Measurements from ENCODE around the gene FRRS1L. TPM values are rescaled to one million over a fixed set of nuclear protein-coding genes. Genes with fewer than 3 reads are reported as not detected.
A peak's percentile ranks its signal among the peaks of the same experiment; 100 is the strongest.

The FRRS1L gene
- 0.02 TPM in 1 of 2 replicates, not detected in the other for total RNA-seq (2016; rRNA removed; fragmentation: Illumina TruSeq; extraction: Trizol)
- total RNA-seq (2016; cell fraction: cytosol; rRNA removed; fragmentation: Illumina TruSeq; extraction: Trizol; ENCODE audit: low read depth): 0.61 and 0.71 TPM in 2 replicates
- total RNA-seq (2016; cell fraction: insoluble cytoplasmic fraction; rRNA removed; fragmentation: Illumina TruSeq; extraction: Trizol): 0.04 TPM in 1 of 2 replicates, not detected in the other
- total RNA-seq (2016; cell fraction: membrane; rRNA removed; fragmentation: Illumina TruSeq; extraction: Trizol): 0.07 and 0.09 TPM in 2 replicates
- not detected in 2 replicates for total RNA-seq (2016; cell fraction: nucleus; rRNA removed; fragmentation: Illumina TruSeq; extraction: Trizol)
- 0.01 and 0.03 TPM in 2 replicates for polyA plus RNA-seq (2011; rRNA removed)
- polyA plus RNA-seq (2011; cell fraction: cytosol; rRNA removed): 0.01 and 0.04 TPM in 2 replicates
- polyA plus RNA-seq (2011; cell fraction: nucleus; rRNA removed): 0.03 TPM in 1 of 2 replicates, not detected in the other
- 0.01 TPM in 2 replicates for polyA plus RNA-seq (2012)
- 0.27 and 0.28 TPM in 2 replicates for polyA plus RNA-seq (2016; cell fraction: cytosol; fragmentation: Illumina TruSeq; extraction: Trizol; ENCODE audit: low read depth)
- polyA plus RNA-seq (2016; cell fraction: insoluble cytoplasmic fraction; fragmentation: Illumina TruSeq; extraction: Trizol; ENCODE audit: low read depth): not detected in 2 replicates
- 0.03 and 0.06 TPM in 2 replicates for polyA plus RNA-seq (2016; cell fraction: membrane; fragmentation: Illumina TruSeq; extraction: Trizol; ENCODE audit: low read depth)
- polyA plus RNA-seq (2016; cell fraction: nucleus; fragmentation: Illumina TruSeq; extraction: Trizol; ENCODE audit: insufficient read depth, low read depth): not detected in 2 replicates
- polyA minus RNA-seq (2011; rRNA and poly(A)+ RNA removed; ENCODE audit: low replicate concordance): 0.04 TPM in 1 of 2 replicates, not detected in the other
- polyA minus RNA-seq (2011; cell fraction: cytosol; rRNA and poly(A)+ RNA removed): 0.09 and 0.20 TPM in 2 replicates
- 0.12 TPM in 1 of 2 replicates, not detected in the other for polyA minus RNA-seq (2011; cell fraction: nucleus; rRNA and poly(A)+ RNA removed)
- Bru-seq, nascent RNA: percentile 12 among the genes with signal in this experiment
- percentile 13 among the genes with signal in this experiment for BruChase-seq, experiment 1, labeled RNA remaining after a 6-hour chase
- BruChase-seq, experiment 2, labeled RNA remaining after a 2-hour chase: percentile 12 among the genes with signal in this experiment
- long read RNA-seq, experiment 1: 0 reads
- long read RNA-seq, experiment 2: 0 reads

GRCh38 chr9:109166771-109167601 is at the start of gene FRRS1L:
TSS of gene FRRS1L (minus strand) at chr9:109167249. CDS start at chr9:109167138, 111 bp downstream.
- Histone ChIP-seq H2AFZ (ENCODE audit: low read length) (no peak within 1 kb of the TSS), H3K27me3 (ENCODE audit: control insufficient read depth in 1 of 2, insufficient read depth in 2 of 2, low read length in 2 of 2) (no peaks in the 10 kb centered on the region), H3K4me2 (ENCODE audit: low read depth, low read length) (no peak within 1 kb of the TSS), H3K9me3 (ENCODE audit: low read length) (no peaks in the 10 kb centered on the region), H3K9ac (ENCODE audit: insufficient read depth, low read depth, low read length) (no peak within 1 kb of the TSS), H3K4me1 (ENCODE audit: insufficient read depth, low read length) (peaks cover 14% of the 10 kb centered on the region), H3K36me3 (replicated peaks in 1 of 2; ENCODE audit: control insufficient read depth in 1 of 2, insufficient read depth in 2 of 2, low read length in 2 of 2) (no peaks in the 10 kb centered on the region), H4K20me1 (ENCODE audit: insufficient read depth, low read length) (no peaks in the 10 kb centered on the region), H3K4me3 (replicated peaks in 1 of 3; ENCODE audit: insufficient read depth in 1 of 3, low read depth in 2 of 3, low read length in 3 of 3) (no peak within 1 kb of the TSS), H3K79me2 (ENCODE audit: insufficient read depth, low read length) (no peaks in the 10 kb centered on the region), H3K27ac (ENCODE audit: extremely low read length, insufficient read depth, low read length) (peak within 1 kb of the TSS; percentile 5)
- in situ Hi-C loops (cut with HindIII; ENCODE audit: extremely low pct_ligation_motif_present, low pct_unique_long_range_greater_than_20kb): no loop called here
- ATAC-seq: no peak
- WGBS (ENCODE audit: low lambda C conversion rate): 95% methylated on average over 85 of the region's 86 CpGs
- intact Hi-C loops (cut with micrococcal nuclease; ENCODE audit: unreplicated experiment): no loop called here
- TF ChIP-seq ZBTB1 (CRISPR knock-in tag; IDR thresholded peaks at IDR 0.05; ENCODE audit: borderline replicate concordance) (no peak), ZNF20 (CRISPR knock-in tag; IDR thresholded peaks at IDR 0.05) (no peak), ZNF652 (CRISPR knock-in tag; IDR thresholded peaks at IDR 0.05; ENCODE audit: borderline replicate concordance, low read depth) (no peak), THYN1 (CRISPR knock-in tag; IDR thresholded peaks at IDR 0.05; ENCODE audit: borderline replicate concordance, low read depth) (no peak), ZNF607 (CRISPR knock-in tag; IDR thresholded peaks at IDR 0.05; ENCODE audit: borderline replicate concordance) (no peak), CENPBD1 (CRISPR knock-in tag; IDR thresholded peaks at IDR 0.05; ENCODE audit: borderline replicate concordance, low read depth) (no peak), TRIM22 (IDR thresholded peaks at IDR 0.05) (no peak), NONO (IDR thresholded peaks at IDR 0.05) (no peak), NONO (CRISPR knock-in tag; conservative IDR thresholded peaks at IDR 0.05) (no peak), EHMT2 (IDR thresholded peaks at IDR 0.05; ENCODE audit: borderline replicate concordance, low read depth, low read length) (no peak), ZNF605 (CRISPR knock-in tag; IDR thresholded peaks at IDR 0.05) (no peak), POLR2A (IDR thresholded peaks at IDR 0.05; ENCODE audit: insufficient read depth in 1 of 2, low read depth in 2 of 2, low read length in 2 of 2) (no peak), ESRRA (CRISPR knock-in tag; IDR thresholded peaks at IDR 0.05; ENCODE audit: low read depth) (no peak), SIX1 (CRISPR knock-in tag; IDR thresholded peaks at IDR 0.05; ENCODE audit: borderline replicate concordance) (no peak)
- ChIA-PET CTCF (ENCODE audit: low intra/inter-chr PET ratio, low total read pairs) (no interaction called here), POLR2A (no interaction called here)
- no peak for FAIRE-seq
- no peak for DNase-seq (ENCODE audit: low spot score)
- BruUV-seq (replicated peaks): no TSS peak

Measured in HepG2 (cell line).